CD4-positive, alpha-beta T cell (primary cell): ENCODE results near the gene MKLN1. TPM values are rescaled to one million over a fixed set of nuclear protein-coding genes. Genes with fewer than 3 reads are reported as not detected.

Experiments used
- ATAC-seq: fragments of 200-7000 bp; cut with Tn5 transposase; one replicate; pipeline ENCODE4 v1.10.0; 2022; ENCODE audit warnings: mild to moderate bottlenecking; ENCODE audit not compliant: poor library complexity
- CTCF ChIA-PET: fragments of 350-600 bp; sonication (Branson Sonifier 250); formaldehyde crosslinking; loops from one replicate; lab custom pipeline; 2021; ENCODE audit warnings: antibody characterized with exemption, inconsistent platforms; lab: Charles Lee
- POLR2A ChIA-PET: fragments of 350-600 bp; sonication (Branson Sonifier 250); formaldehyde crosslinking; loops from one replicate; lab custom pipeline; 2021; ENCODE audit warnings: antibody characterized with exemption, inconsistent platforms; lab: Charles Lee
- DNase-seq, 14 experiments: peaks; one replicate each; pipeline ENCODE4 v3.0.0-alpha.2; 2013 to 2020; ENCODE audit warnings: mixed read lengths in 2 of 14
- H3K27ac ChIP-seq, 2 donors: one replicate each; pipeline versions ENCODE4 v1.5.1 to v1.7.0; 2013; ENCODE audit warnings: low read length in 2 of 2, low read depth in 1 of 2, mild to moderate bottlenecking in 1 of 2
- H3K27me3 ChIP-seq, 2 experiments: 1 replicate in 1 of 2; 2 replicates in 1 of 2; pipeline versions ENCODE4 v1.6.1 to v1.7.0; 2013; ENCODE audit warnings: low read length in 2 of 2, control low read depth in 1 of 2, mild to moderate bottlenecking in 1 of 2, moderate library complexity in 1 of 2; ENCODE audit not compliant: insufficient read depth in 2 of 2, control insufficient read depth in 1 of 2
- H3K36me3 ChIP-seq: one replicate; pipeline ENCODE4 v1.6.1; 2013; ENCODE audit warnings: low read length, control low read depth; ENCODE audit not compliant: insufficient read depth
- H3K4me1 ChIP-seq: one replicate; pipeline ENCODE4 v1.6.1; 2013; ENCODE audit warnings: low read length, control low read depth; ENCODE audit not compliant: insufficient read depth
- H3K4me3 ChIP-seq: one replicate; pipeline ENCODE4 v1.5.1; 2013; ENCODE audit warnings: mild to moderate bottlenecking, low read length, moderate library complexity
- H3K9me3 ChIP-seq, 2 experiments: 1 replicate in 1 of 2; 2 replicates in 1 of 2; pipeline versions ENCODE4 v1.6.1 to v1.7.0; 2013; ENCODE audit warnings: low read length in 2 of 2, mild to moderate bottlenecking in 2 of 2, control low read depth in 1 of 2, moderate library complexity in 1 of 2; ENCODE audit not compliant: control insufficient read depth in 1 of 2, insufficient read depth in 1 of 2
- H3K27ac Mint-ChIP-seq: one replicate; pipeline ENCODE4 v1.8.0; 2020; ENCODE audit warnings: mixed read lengths
- H3K27me3 Mint-ChIP-seq: one replicate; pipeline ENCODE4 v1.8.0; 2021; ENCODE audit warnings: mixed read lengths
- H3K36me3 Mint-ChIP-seq: one replicate; pipeline ENCODE4 v1.8.0; 2021; ENCODE audit warnings: low read depth, mixed read lengths
- H3K4me1 Mint-ChIP-seq: one replicate; pipeline ENCODE4 v1.8.0; 2021; ENCODE audit warnings: low read depth, mixed read lengths
- H3K4me3 Mint-ChIP-seq: one replicate; pipeline ENCODE4 v1.8.0; 2020; ENCODE audit warnings: mild to moderate bottlenecking, mixed read lengths
- H3K9me3 Mint-ChIP-seq: one replicate; pipeline ENCODE4 v1.8.0; 2020; ENCODE audit warnings: mixed read lengths
- intact Hi-C, 2 experiments: fragments of 100-400 bp; cut with DNase I in 1 of 2; cut with micrococcal nuclease in 1 of 2; formaldehyde crosslinking; loops; one replicate each; pipeline versions ENCODE4 v1.15.1 to v1.9.0; 2023 to 2025; cut with DNase I, micrococcal nuclease
- total RNA-seq, 174 experiments: library from RNA in 2 of 174; stranded (reverse) in 2 of 174; gene quantifications; one replicate each; pipeline ENCODE4 v1.2.3 and lab custom pipeline; 2021 to 2026
- TF ChIP-seq, protein P1 (sequence below): fragments of 200-600 bp; IDR thresholded peaks from one replicate; pipeline ENCODE4 v1.8.0; 2022; ENCODE audit warnings: antibody characterized with exemption, mild to moderate bottlenecking

MKLN1 gene
- total RNA-seq, 2 experiments from 2014 or later = 47.2 to 53.7 TPM

DNA sequence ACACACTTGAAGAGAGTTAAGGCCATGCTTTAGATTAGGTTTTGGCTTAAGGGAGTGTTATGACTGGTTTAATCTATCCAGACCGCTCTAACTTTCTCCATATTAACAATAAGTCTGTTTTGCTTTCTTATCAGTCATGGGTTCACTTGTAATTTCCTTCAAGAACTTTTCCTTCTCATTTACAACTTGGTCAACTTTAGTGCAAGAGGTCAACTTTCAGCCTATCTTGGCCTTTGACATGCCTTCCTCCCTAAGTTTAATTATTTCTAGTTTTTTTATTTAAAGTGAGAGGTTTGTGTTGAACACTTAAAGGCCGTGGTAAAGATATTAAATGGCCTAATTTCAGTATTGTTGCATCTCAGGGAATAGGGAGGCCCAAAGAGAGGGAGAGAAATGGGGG is 75.6 kb downstream of the MKLN1 start:
- Mint-ChIP-seq H3K27ac (no peak overlapping the region), H3K4me3 (no peak overlapping the region), H3K27me3 (no peaks in the 10 kb centered on the region), H3K36me3 (peaks cover 61% of the 10 kb centered on the region), H3K4me1 (peaks cover 20% of the 10 kb centered on the region), H3K9me3 (peaks cover 3% of the 10 kb centered on the region)
- DNase-seq = no peak
- Histone ChIP-seq H3K4me1 (no peaks in the 10 kb centered on the region), H3K36me3 (peaks cover 25% of the 10 kb centered on the region), H3K9me3 (no peaks in the 10 kb centered on the region), H3K27ac (no peak overlapping the region), H3K27me3 (no peaks in the 10 kb centered on the region), H3K4me3 (no peak overlapping the region)
- TF ChIP-seq, protein P1, sequence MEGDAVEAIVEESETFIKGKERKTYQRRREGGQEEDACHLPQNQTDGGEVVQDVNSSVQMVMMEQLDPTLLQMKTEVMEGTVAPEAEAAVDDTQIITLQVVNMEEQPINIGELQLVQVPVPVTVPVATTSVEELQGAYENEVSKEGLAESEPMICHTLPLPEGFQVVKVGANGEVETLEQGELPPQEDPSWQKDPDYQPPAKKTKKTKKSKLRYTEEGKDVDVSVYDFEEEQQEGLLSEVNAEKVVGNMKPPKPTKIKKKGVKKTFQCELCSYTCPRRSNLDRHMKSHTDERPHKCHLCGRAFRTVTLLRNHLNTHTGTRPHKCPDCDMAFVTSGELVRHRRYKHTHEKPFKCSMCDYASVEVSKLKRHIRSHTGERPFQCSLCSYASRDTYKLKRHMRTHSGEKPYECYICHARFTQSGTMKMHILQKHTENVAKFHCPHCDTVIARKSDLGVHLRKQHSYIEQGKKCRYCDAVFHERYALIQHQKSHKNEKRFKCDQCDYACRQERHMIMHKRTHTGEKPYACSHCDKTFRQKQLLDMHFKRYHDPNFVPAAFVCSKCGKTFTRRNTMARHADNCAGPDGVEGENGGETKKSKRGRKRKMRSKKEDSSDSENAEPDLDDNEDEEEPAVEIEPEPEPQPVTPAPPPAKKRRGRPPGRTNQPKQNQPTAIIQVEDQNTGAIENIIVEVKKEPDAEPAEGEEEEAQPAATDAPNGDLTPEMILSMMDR = no peak
- ChIA-PET POLR2A (no interaction called here), CTCF (no interaction called here)
- intact Hi-C loops = loop anchor here in 1 of 2 experiments (5.0 kb wide), 1 partner anchor 46 kb away; no protein-coding TSS in a partner anchor
- ATAC-seq = no peak

- Mint-ChIP-seq H3K9me3 (peaks cover 3% of the 10 kb centered on the region), H3K27ac (no peak overlapping the region), H3K27me3 (no peaks in the 10 kb centered on the region), H3K36me3 (peaks cover 57% of the 10 kb centered on the region), H3K4me3 (no peak overlapping the region), H3K4me1 (peaks cover 14% of the 10 kb centered on the region)
- ATAC-seq (no peak), DNase-seq (no peak)
- TF ChIP-seq, protein P1 = no peak
- H3K27ac ChIP-seq = no peak overlapping the region
- intact Hi-C loops = loop anchor here in 1 of 2 experiments (5.0 kb wide), 1 partner anchor 47 kb away; no protein-coding TSS in a partner anchor
- H3K4me1 ChIP-seq = no peaks in the 10 kb centered on the region
- H3K27me3 ChIP-seq = no peaks in the 10 kb centered on the region
- H3K4me3 ChIP-seq = no peak overlapping the region
- peaks cover 16% of the 10 kb centered on the region for H3K36me3 ChIP-seq
- POLR2A ChIA-PET = no interaction called here
- no peaks in the 10 kb centered on the region for H3K9me3 ChIP-seq
- CTCF ChIA-PET = no interaction called here
These were observed 76.7 kb downstream of the MKLN1 start for GRCh38 chr7:131404226-131404911.

- Histone ChIP-seq H3K4me1 (no peaks in the 10 kb centered on the region), H3K27me3 (no peaks in the 10 kb centered on the region), H3K27ac (no peak overlapping the region), H3K36me3 (peaks cover 20% of the 10 kb centered on the region), H3K4me3 (no peak overlapping the region), H3K9me3 (no peaks in the 10 kb centered on the region)
- ChIA-PET CTCF (no interaction called here), POLR2A (no interaction called here)
- Mint-ChIP-seq H3K36me3 (peaks cover 38% of the 10 kb centered on the region), H3K4me3 (no peak overlapping the region), H3K4me1 (peaks cover under 1% of the 10 kb centered on the region), H3K27me3 (no peaks in the 10 kb centered on the region), H3K27ac (no peak overlapping the region), H3K9me3 (no peaks in the 10 kb centered on the region)
- TF ChIP-seq, protein P1 = no peak
- no peak for DNase-seq
- intact Hi-C loops = no loop called here
- no peak for ATAC-seq
These were observed 81.6 kb downstream of the MKLN1 start for GRCh38 chr7:131409129-131409766.
